GM23338 (cell line): ENCODE results near the gene WDR44. TPM values are rescaled to one million over a fixed set of nuclear protein-coding genes. Genes with fewer than 3 reads are reported as not detected.

Experiments used
- ATAC-seq: fragments of 200-7000 bp; cut with Tn5 transposase; 3 replicates; pipeline ENCODE4 v1.9.1; 2020
- DNase-seq: peaks from one replicate; pipeline ENCODE4 v3.0.0-alpha.2; 2015; ENCODE audit warnings: low spot score
- H2AFZ ChIP-seq: fragments of 200-600 bp; sonication (generic); 2 replicates; pipeline ENCODE4 v1.8.0; 2016; ENCODE audit warnings: antibody characterized with exemption, mild to moderate bottlenecking, moderate library complexity
- H3F3A ChIP-seq: fragments of 200-600 bp; sonication (generic); replicated peaks from 2 replicates; pipeline ENCODE4 v1.8.0; 2017; ENCODE audit warnings: antibody characterized with exemption, mixed run types, low read depth
- H3K27ac ChIP-seq: fragments of 200-600 bp; sonication (generic); 2 replicates; pipeline ENCODE4 v1.6.1; 2016; ENCODE audit warnings: low read depth
- H3K27me3 ChIP-seq: fragments of 200-600 bp; sonication (generic); 2 replicates; pipeline ENCODE4 v1.8.0; 2016; ENCODE audit warnings: mild to moderate bottlenecking, mixed run types, moderate library complexity; ENCODE audit not compliant: insufficient read depth
- H3K36me3 ChIP-seq: fragments of 200-600 bp; sonication (generic); 2 replicates; pipeline ENCODE4 v1.8.0; 2016; ENCODE audit warnings: mild to moderate bottlenecking; ENCODE audit not compliant: insufficient read depth
- H3K4me1 ChIP-seq: fragments of 200-600 bp; sonication (generic); 2 replicates; pipeline ENCODE4 v1.8.0; 2016; ENCODE audit warnings: mild to moderate bottlenecking, moderate library complexity; ENCODE audit not compliant: insufficient read depth
- H3K4me2 ChIP-seq: fragments of 200-600 bp; sonication (generic); 2 replicates; pipeline ENCODE4 v1.7.1; 2017; ENCODE audit warnings: mixed run types
- H3K4me3 ChIP-seq: fragments of 200-600 bp; sonication (generic); 2 replicates; pipeline ENCODE4 v1.6.1; 2016; ENCODE audit warnings: mixed run types
- H3K79me2 ChIP-seq: fragments of 200-600 bp; sonication (generic); replicated peaks from 2 replicates; pipeline ENCODE4 v1.8.0; 2017; ENCODE audit warnings: mild to moderate bottlenecking; ENCODE audit not compliant: insufficient read depth
- H3K9me2 ChIP-seq: fragments of 200-600 bp; sonication (generic); 2 replicates; pipeline ENCODE4 v1.8.0; 2017; ENCODE audit not compliant: insufficient read depth
- H4K20me1 ChIP-seq: fragments of 200-600 bp; sonication (generic); replicated peaks from 2 replicates; pipeline ENCODE4 v1.8.0; 2017; ENCODE audit warnings: mild to moderate bottlenecking; ENCODE audit not compliant: insufficient read depth
- H3K27ac Mint-ChIP-seq: 2 replicates; pipeline ENCODE4 v1.8.0; 2020; ENCODE audit warnings: inconsistent platforms, mild to moderate bottlenecking, moderate library complexity, mixed read lengths
- H3K27me3 Mint-ChIP-seq: 3 replicates; pipeline ENCODE4 v1.8.0; 2022; ENCODE audit warnings: low read depth, mild to moderate bottlenecking, moderate library complexity, mixed read lengths, inconsistent platforms; ENCODE audit not compliant: insufficient read depth, poor library complexity
- H3K36me3 Mint-ChIP-seq: 3 replicates; pipeline ENCODE4 v1.8.0; 2021; ENCODE audit warnings: low read depth, mild to moderate bottlenecking, inconsistent platforms, moderate library complexity, mixed read lengths
- H3K4me1 Mint-ChIP-seq: 3 replicates; pipeline ENCODE4 v1.8.0; 2020; ENCODE audit warnings: mild to moderate bottlenecking, inconsistent platforms, mixed read lengths
- H3K4me3 Mint-ChIP-seq: 3 replicates; pipeline ENCODE4 v1.8.0; 2021; ENCODE audit warnings: moderate library complexity, mild to moderate bottlenecking, inconsistent platforms, mixed read lengths
- H3K9me3 Mint-ChIP-seq: 3 replicates; pipeline ENCODE4 v1.8.0; 2020; ENCODE audit warnings: moderate library complexity, mild to moderate bottlenecking, inconsistent platforms, mixed read lengths
- CREB1 ChIP-seq: fragments of 250-450 bp; sonication (Bioruptor Pico); IDR thresholded peaks from 2 replicates; pipeline ENCODE4 v1.5.0; 2020; ENCODE audit warnings: low read depth, mild to moderate bottlenecking, moderate library complexity
- EZH2 ChIP-seq: fragments of 200-600 bp; sonication (generic); IDR thresholded peaks from one replicate; pipeline ENCODE4 v1.8.0; 2017; ENCODE audit warnings: antibody characterized with exemption, mild to moderate bottlenecking, low read depth; ENCODE audit not compliant: unreplicated experiment
- EZH2phosphoT487 ChIP-seq: fragments of 200-600 bp; sonication (generic); IDR thresholded peaks from one replicate; pipeline ENCODE4 v1.8.1; 2018; ENCODE audit warnings: antibody characterized with exemption; ENCODE audit not compliant: unreplicated experiment
- JUNB ChIP-seq: IDR thresholded peaks from one replicate; pipeline ENCODE4 v1.6.1; 2016; ENCODE audit warnings: antibody characterized with exemption; ENCODE audit not compliant: unreplicated experiment
- NANOG ChIP-seq: IDR thresholded peaks from 2 replicates; pipeline ENCODE4 v1.6.1; 2016; ENCODE audit warnings: antibody characterized with exemption, borderline replicate concordance
- POLR2AphosphoS5 ChIP-seq: IDR thresholded peaks from 2 replicates; pipeline ENCODE4 v1.6.1; 2016; ENCODE audit warnings: antibody characterized with exemption, low read depth
- STAT1 ChIP-seq: IDR thresholded peaks from one replicate; pipeline ENCODE4 v1.6.1; 2016; ENCODE audit warnings: antibody characterized with exemption; ENCODE audit not compliant: unreplicated experiment
- ZNF114 ChIP-seq: fragments of 250-450 bp; sonication (Bioruptor Pico); IDR thresholded peaks from 2 replicates; pipeline ENCODE4 v1.5.0; 2020; ENCODE audit warnings: mild to moderate bottlenecking, moderate library complexity
- ZNF331 ChIP-seq: fragments of 250-450 bp; sonication (Bioruptor Pico); IDR thresholded peaks from 2 replicates; pipeline ENCODE4 v1.5.0; 2020; ENCODE audit warnings: low read depth, mild to moderate bottlenecking, moderate library complexity
- polyA plus RNA-seq: library from polyadenylated mRNA; unstranded; fragments of >200 nt; fragmentation: Nextera tagmentation; extraction: Ambion mirVana; gene quantifications from 2 replicates; pipeline ENCODE4 v1.2.1, GENCODE V29; 2016
- total RNA-seq: library from RNA; depleted of rRNA; stranded (reverse); fragments of >200 nt; shearing (Covaris generic); gene quantifications from 2 replicates; pipeline ENCODE4 v1.2.3, GENCODE V29; 2014
- TF ChIP-seq, protein P1 (sequence below): IDR thresholded peaks from 2 replicates; pipeline ENCODE4 v1.6.1; 2016; ENCODE audit warnings: antibody characterized with exemption
- TF ChIP-seq, protein P2 (sequence below), 2 experiments: fragments of 200-600 bp in 1 of 2; sonication (generic) in 1 of 2; conservative IDR thresholded peaks; 2 replicates each; pipeline versions ENCODE4 v1.5.1 to v1.6.1; 2016 to 2017; ENCODE audit warnings: antibody characterized with exemption in 2 of 2, low read depth in 2 of 2, mild to moderate bottlenecking in 2 of 2, moderate library complexity in 1 of 2
- TF ChIP-seq, protein P3 (sequence below): fragments of 250-450 bp; sonication (Bioruptor Pico); IDR thresholded peaks from 2 replicates; pipeline ENCODE4 v1.5.0; 2020; ENCODE audit warnings: mild to moderate bottlenecking, moderate library complexity
- TF ChIP-seq, protein P4 (sequence below): IDR thresholded peaks from one replicate; pipeline ENCODE4 v1.6.1; 2018; ENCODE audit warnings: antibody characterized with exemption; ENCODE audit not compliant: unreplicated experiment

WDR44 gene
- total and polyA plus RNA-seq, 2 experiments from 2014 or later, result 17.5 to 21.0 TPM

DNA sequence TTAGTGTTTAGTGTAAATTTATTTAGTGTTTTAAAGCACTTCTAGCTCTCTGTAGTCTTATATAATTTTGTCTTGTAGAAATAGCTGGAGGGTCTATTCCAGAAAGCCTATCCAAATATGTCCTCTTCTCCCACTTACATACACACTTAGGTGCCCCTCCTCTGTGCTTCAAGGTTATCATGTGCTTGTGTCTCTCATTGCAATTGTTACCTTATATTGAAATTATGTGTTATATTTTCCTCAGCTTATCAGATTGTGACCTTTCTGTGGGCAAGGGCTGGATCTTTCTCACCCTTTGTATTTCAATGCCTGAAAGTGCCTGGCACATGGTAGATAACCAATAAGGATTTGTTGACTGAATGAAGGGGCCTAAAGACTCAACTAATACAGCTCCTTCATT lies 18.4 kb downstream of the WDR44 start:
- no peaks in the 10 kb centered on the region for H3K27me3 Mint-ChIP-seq
- H3K4me3 Mint-ChIP-seq, result no peak overlapping the region
- peaks cover 20% of the 10 kb centered on the region for H3K4me1 ChIP-seq
- no peak overlapping the region for H3K27ac Mint-ChIP-seq
- H3K36me3 ChIP-seq, result no peaks in the 10 kb centered on the region
- no peaks in the 10 kb centered on the region for H3F3A ChIP-seq
- no peaks in the 10 kb centered on the region for H3K27me3 ChIP-seq
- H3K79me2 ChIP-seq, result peaks cover 92% of the 10 kb centered on the region
- TF ChIP-seq CREB1 (CRISPR knock-in tag), result no peak
- TF ChIP-seq STAT1, result no peak
- TF ChIP-seq, protein P1, sequence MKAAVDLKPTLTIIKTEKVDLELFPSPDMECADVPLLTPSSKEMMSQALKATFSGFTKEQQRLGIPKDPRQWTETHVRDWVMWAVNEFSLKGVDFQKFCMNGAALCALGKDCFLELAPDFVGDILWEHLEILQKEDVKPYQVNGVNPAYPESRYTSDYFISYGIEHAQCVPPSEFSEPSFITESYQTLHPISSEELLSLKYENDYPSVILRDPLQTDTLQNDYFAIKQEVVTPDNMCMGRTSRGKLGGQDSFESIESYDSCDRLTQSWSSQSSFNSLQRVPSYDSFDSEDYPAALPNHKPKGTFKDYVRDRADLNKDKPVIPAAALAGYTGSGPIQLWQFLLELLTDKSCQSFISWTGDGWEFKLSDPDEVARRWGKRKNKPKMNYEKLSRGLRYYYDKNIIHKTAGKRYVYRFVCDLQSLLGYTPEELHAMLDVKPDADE, result no peak
- no peak for TF ChIP-seq JUNB
- no peak for TF ChIP-seq EZH2
- TF ChIP-seq, protein P2, sequence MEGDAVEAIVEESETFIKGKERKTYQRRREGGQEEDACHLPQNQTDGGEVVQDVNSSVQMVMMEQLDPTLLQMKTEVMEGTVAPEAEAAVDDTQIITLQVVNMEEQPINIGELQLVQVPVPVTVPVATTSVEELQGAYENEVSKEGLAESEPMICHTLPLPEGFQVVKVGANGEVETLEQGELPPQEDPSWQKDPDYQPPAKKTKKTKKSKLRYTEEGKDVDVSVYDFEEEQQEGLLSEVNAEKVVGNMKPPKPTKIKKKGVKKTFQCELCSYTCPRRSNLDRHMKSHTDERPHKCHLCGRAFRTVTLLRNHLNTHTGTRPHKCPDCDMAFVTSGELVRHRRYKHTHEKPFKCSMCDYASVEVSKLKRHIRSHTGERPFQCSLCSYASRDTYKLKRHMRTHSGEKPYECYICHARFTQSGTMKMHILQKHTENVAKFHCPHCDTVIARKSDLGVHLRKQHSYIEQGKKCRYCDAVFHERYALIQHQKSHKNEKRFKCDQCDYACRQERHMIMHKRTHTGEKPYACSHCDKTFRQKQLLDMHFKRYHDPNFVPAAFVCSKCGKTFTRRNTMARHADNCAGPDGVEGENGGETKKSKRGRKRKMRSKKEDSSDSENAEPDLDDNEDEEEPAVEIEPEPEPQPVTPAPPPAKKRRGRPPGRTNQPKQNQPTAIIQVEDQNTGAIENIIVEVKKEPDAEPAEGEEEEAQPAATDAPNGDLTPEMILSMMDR (conservative IDR thresholded peaks at IDR 0.05; ENCODE audit: low read depth in 2 of 2), result no peak
- no peak for TF ChIP-seq EZH2phosphoT487
- TF ChIP-seq POLR2AphosphoS5, result no peak
- TF ChIP-seq ZNF114 (CRISPR knock-in tag), result no peak
- TF ChIP-seq ZNF331, result no peak
- TF ChIP-seq NANOG, result no peak
- TF ChIP-seq, protein P3, sequence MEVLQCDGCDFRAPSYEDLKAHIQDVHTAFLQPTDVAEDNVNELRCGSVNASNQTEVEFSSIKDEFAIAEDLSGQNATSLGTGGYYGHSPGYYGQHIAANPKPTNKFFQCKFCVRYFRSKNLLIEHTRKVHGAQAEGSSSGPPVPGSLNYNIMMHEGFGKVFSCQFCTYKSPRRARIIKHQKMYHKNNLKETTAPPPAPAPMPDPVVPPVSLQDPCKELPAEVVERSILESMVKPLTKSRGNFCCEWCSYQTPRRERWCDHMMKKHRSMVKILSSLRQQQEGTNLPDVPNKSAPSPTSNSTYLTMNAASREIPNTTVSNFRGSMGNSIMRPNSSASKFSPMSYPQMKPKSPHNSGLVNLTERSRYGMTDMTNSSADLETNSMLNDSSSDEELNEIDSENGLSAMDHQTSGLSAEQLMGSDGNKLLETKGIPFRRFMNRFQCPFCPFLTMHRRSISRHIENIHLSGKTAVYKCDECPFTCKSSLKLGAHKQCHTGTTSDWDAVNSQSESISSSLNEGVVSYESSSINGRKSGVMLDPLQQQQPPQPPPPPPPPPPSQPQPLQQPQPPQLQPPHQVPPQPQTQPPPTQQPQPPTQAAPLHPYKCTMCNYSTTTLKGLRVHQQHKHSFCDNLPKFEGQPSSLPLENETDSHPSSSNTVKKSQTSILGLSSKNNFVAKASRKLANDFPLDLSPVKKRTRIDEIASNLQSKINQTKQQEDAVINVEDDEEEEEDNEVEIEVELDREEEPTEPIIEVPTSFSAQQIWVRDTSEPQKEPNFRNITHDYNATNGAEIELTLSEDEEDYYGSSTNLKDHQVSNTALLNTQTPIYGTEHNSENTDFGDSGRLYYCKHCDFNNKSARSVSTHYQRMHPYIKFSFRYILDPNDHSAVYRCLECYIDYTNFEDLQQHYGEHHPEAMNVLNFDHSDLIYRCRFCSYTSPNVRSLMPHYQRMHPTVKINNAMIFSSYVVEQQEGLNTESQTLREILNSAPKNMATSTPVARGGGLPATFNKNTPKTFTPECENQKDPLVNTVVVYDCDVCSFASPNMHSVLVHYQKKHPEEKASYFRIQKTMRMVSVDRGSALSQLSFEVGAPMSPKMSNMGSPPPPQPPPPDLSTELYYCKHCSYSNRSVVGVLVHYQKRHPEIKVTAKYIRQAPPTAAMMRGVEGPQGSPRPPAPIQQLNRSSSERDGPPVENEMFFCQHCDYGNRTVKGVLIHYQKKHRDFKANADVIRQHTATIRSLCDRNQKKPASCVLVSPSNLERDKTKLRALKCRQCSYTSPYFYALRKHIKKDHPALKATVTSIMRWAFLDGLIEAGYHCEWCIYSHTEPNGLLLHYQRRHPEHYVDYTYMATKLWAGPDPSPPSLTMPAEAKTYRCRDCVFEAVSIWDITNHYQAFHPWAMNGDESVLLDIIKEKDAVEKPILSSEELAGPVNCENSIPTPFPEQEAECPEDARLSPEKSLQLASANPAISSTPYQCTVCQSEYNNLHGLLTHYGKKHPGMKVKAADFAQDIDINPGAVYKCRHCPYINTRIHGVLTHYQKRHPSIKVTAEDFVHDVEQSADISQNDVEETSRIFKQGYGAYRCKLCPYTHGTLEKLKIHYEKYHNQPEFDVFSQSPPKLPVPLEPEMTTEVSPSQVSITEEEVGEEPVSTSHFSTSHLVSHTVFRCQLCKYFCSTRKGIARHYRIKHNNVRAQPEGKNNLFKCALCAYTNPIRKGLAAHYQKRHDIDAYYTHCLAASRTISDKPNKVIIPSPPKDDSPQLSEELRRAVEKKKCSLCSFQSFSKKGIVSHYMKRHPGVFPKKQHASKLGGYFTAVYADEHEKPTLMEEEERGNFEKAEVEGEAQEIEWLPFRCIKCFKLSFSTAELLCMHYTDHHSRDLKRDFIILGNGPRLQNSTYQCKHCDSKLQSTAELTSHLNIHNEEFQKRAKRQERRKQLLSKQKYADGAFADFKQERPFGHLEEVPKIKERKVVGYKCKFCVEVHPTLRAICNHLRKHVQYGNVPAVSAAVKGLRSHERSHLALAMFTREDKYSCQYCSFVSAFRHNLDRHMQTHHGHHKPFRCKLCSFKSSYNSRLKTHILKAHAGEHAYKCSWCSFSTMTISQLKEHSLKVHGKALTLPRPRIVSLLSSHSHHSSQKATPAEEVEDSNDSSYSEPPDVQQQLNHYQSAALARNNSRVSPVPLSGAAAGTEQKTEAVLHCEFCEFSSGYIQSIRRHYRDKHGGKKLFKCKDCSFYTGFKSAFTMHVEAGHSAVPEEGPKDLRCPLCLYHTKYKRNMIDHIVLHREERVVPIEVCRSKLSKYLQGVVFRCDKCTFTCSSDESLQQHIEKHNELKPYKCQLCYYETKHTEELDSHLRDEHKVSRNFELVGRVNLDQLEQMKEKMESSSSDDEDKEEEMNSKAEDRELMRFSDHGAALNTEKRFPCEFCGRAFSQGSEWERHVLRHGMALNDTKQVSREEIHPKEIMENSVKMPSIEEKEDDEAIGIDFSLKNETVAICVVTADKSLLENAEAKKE (CRISPR knock-in tag), result no peak
- TF ChIP-seq, protein P4, sequence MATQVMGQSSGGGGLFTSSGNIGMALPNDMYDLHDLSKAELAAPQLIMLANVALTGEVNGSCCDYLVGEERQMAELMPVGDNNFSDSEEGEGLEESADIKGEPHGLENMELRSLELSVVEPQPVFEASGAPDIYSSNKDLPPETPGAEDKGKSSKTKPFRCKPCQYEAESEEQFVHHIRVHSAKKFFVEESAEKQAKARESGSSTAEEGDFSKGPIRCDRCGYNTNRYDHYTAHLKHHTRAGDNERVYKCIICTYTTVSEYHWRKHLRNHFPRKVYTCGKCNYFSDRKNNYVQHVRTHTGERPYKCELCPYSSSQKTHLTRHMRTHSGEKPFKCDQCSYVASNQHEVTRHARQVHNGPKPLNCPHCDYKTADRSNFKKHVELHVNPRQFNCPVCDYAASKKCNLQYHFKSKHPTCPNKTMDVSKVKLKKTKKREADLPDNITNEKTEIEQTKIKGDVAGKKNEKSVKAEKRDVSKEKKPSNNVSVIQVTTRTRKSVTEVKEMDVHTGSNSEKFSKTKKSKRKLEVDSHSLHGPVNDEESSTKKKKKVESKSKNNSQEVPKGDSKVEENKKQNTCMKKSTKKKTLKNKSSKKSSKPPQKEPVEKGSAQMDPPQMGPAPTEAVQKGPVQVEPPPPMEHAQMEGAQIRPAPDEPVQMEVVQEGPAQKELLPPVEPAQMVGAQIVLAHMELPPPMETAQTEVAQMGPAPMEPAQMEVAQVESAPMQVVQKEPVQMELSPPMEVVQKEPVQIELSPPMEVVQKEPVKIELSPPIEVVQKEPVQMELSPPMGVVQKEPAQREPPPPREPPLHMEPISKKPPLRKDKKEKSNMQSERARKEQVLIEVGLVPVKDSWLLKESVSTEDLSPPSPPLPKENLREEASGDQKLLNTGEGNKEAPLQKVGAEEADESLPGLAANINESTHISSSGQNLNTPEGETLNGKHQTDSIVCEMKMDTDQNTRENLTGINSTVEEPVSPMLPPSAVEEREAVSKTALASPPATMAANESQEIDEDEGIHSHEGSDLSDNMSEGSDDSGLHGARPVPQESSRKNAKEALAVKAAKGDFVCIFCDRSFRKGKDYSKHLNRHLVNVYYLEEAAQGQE, result no peak
- no peak overlapping the region for H2AFZ ChIP-seq
- ATAC-seq (no peak), DNase-seq (no peak)
- H3K4me3 ChIP-seq, result no peak overlapping the region
- no peaks in the 10 kb centered on the region for H4K20me1 ChIP-seq
- peaks cover 10% of the 10 kb centered on the region; the same call in 2 of the 3 replicates for H3K36me3 Mint-ChIP-seq
- H3K4me2 ChIP-seq, result no peak overlapping the region
- no peaks in the 10 kb centered on the region; the same call in 2 of the 3 replicates for H3K9me3 Mint-ChIP-seq
- no peak overlapping the region for H3K27ac ChIP-seq
- no peaks in the 10 kb centered on the region for H3K9me2 ChIP-seq
- peaks cover 20% of the 10 kb centered on the region for H3K4me1 Mint-ChIP-seq
